Neural progenitor cell (in vitro differentiated cells): Measurements from ENCODE around the gene KRTAP10-4. TPM values are rescaled to one million over a fixed set of nuclear protein-coding genes. Genes with fewer than 3 reads are reported as not detected.
A peak's percentile ranks its signal among the peaks of the same experiment; 100 is the strongest.

ENCODE experiments used
- DNase-seq: peaks from one replicate; pipeline ENCODE4 v3.0.0-alpha.2; 2016; ENCODE audit warnings: low spot score
- H2AFZ ChIP-seq: fragments of 200-600 bp; sonication (generic); replicated peaks from 2 replicates; pipeline ENCODE4 v1.6.1; 2016; ENCODE audit warnings: antibody characterized with exemption
- H3F3A ChIP-seq: fragments of 200-600 bp; sonication (generic); 2 replicates; pipeline ENCODE4 v1.6.1; 2016; ENCODE audit warnings: antibody characterized with exemption, low read depth
- H3K27ac ChIP-seq: fragments of 200-600 bp; sonication (generic); 2 replicates; pipeline ENCODE4 v1.5.1; 2016; ENCODE audit warnings: mild to moderate bottlenecking
- H3K27me3 ChIP-seq: fragments of 200-600 bp; sonication (generic); 2 replicates; pipeline ENCODE4 v1.6.1; 2016; ENCODE audit warnings: mild to moderate bottlenecking, moderate library complexity
- H3K36me3 ChIP-seq: fragments of 200-600 bp; sonication (generic); 2 replicates; pipeline ENCODE4 v1.5.1; 2016
- H3K4me1 ChIP-seq: fragments of 200-600 bp; sonication (generic); 2 replicates; pipeline ENCODE4 v1.6.1; 2016; ENCODE audit warnings: mixed run types
- H3K4me2 ChIP-seq: fragments of 200-600 bp; sonication (generic); 2 replicates; pipeline ENCODE4 v1.6.1; 2016
- H3K4me3 ChIP-seq: fragments of 200-600 bp; sonication (generic); 2 replicates; pipeline ENCODE4 v1.5.1; 2016
- H3K79me2 ChIP-seq: fragments of 200-600 bp; sonication (generic); 2 replicates; pipeline ENCODE4 v1.6.1; 2016; ENCODE audit warnings: low read depth
- H3K9ac ChIP-seq: fragments of 200-600 bp; sonication (generic); 2 replicates; pipeline ENCODE4 v1.6.1; 2016
- H3K9me3 ChIP-seq: fragments of 200-600 bp; sonication (generic); 2 replicates; pipeline ENCODE4 v1.5.1; 2016; ENCODE audit warnings: low read depth
- H4K20me1 ChIP-seq: fragments of 200-600 bp; sonication (generic); 2 replicates; pipeline ENCODE4 v1.6.1; 2016; ENCODE audit warnings: low read depth
- H3K27ac Mint-ChIP-seq: 3 replicates; pipeline ENCODE4 v1.8.0; 2021; ENCODE audit warnings: mixed read lengths
- H3K27me3 Mint-ChIP-seq: 2 replicates; pipeline ENCODE4 v1.8.0; 2022; ENCODE audit warnings: low read depth, mild to moderate bottlenecking, inconsistent platforms, moderate library complexity, mixed read lengths; ENCODE audit not compliant: insufficient read depth
- H3K36me3 Mint-ChIP-seq: 3 replicates; pipeline ENCODE4 v1.8.0; 2021; ENCODE audit warnings: mixed read lengths
- H3K4me1 Mint-ChIP-seq: 3 replicates; pipeline ENCODE4 v1.8.0; 2021; ENCODE audit warnings: mixed read lengths
- H3K4me3 Mint-ChIP-seq: 3 replicates; pipeline ENCODE4 v1.8.0; 2021; ENCODE audit warnings: mild to moderate bottlenecking, moderate library complexity, mixed read lengths
- H3K9me3 Mint-ChIP-seq: 3 replicates; pipeline ENCODE4 v1.8.0; 2020; ENCODE audit warnings: mixed read lengths
- EZH2 ChIP-seq: fragments of 200-600 bp; sonication (generic); IDR thresholded peaks from 2 replicates; pipeline ENCODE4 v1.6.1; 2017; ENCODE audit warnings: antibody characterized with exemption, mild to moderate bottlenecking, moderate library complexity
- EZH2phosphoT487 ChIP-seq: fragments of 200-600 bp; sonication (generic); IDR thresholded peaks from 2 replicates; pipeline ENCODE4 v1.6.1; 2017; ENCODE audit warnings: antibody characterized with exemption
- total RNA-seq: library from RNA; depleted of rRNA; stranded (reverse); fragments of >200 nt; gene quantifications from 2 replicates; pipeline ENCODE4 v1.2.3, GENCODE V29; 2015; ENCODE audit warnings: low replicate concordance
- TF ChIP-seq, protein P1 (sequence below): fragments of 200-600 bp; sonication (generic); IDR thresholded peaks from 2 replicates; pipeline ENCODE4 v1.5.1; 2017; ENCODE audit warnings: antibody characterized with exemption, mild to moderate bottlenecking

The KRTAP10-4 gene
- total RNA-seq, 1 donor from 2014 or later, result not detected

DNA sequence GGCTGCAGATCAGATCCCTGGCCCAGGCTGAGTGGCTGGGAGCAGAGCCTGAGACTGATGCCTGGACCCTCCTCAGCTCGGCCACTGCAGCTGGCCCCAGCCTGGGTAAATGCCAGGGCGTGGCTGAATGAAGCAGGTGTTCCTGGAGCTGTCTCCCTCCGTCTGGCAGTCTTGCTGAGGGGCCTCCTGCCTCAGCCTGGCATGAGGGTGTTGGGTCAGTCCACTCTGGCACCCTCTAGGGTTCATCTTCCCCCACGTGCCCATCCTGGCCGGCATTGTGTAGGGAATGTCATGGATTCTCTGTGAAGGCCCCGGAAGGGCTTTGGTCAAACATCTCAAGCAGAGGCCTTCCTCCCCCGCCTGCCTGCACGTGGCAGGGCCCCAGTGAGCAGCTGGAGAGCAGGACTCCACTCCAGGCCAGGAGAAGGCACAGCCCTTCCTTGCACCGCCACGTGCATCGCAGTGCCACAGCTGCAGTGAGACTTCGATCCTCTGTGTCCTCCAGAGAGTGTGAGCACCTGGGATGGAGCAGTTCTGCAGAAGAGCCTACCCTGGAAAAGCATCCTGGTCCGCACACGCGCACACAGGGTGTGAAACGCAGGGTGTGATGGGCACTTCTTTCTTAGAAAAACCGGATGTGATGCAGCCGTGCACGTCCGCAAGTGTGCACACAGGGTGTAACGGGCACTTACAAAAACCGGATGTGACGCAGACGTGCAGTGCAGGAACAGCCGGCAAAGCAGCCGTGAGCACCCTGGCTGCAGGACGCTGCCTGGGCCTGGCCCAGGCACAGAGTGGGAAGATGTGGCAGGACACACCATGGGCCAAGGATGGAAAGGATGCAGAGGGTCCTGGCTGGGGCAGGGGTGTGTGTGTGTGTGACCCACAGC, 4.6 kb upstream of the KRTAP10-4 start:
- H3K4me1 ChIP-seq, result no peaks in the 10 kb centered on the region
- no peaks in the 10 kb centered on the region for H3K36me3 ChIP-seq
- TF ChIP-seq EZH2phosphoT487 (no peak), EZH2 (no peak)
- TF ChIP-seq, protein P1, sequence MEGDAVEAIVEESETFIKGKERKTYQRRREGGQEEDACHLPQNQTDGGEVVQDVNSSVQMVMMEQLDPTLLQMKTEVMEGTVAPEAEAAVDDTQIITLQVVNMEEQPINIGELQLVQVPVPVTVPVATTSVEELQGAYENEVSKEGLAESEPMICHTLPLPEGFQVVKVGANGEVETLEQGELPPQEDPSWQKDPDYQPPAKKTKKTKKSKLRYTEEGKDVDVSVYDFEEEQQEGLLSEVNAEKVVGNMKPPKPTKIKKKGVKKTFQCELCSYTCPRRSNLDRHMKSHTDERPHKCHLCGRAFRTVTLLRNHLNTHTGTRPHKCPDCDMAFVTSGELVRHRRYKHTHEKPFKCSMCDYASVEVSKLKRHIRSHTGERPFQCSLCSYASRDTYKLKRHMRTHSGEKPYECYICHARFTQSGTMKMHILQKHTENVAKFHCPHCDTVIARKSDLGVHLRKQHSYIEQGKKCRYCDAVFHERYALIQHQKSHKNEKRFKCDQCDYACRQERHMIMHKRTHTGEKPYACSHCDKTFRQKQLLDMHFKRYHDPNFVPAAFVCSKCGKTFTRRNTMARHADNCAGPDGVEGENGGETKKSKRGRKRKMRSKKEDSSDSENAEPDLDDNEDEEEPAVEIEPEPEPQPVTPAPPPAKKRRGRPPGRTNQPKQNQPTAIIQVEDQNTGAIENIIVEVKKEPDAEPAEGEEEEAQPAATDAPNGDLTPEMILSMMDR, result no peak
- Mint-ChIP-seq H3K4me1 (no peaks in the 10 kb centered on the region), H3K4me3 (no peak overlapping the region), H3K27me3 (peaks cover 6% of the 10 kb centered on the region), H3K36me3 (no peaks in the 10 kb centered on the region), H3K27ac (no peak overlapping the region), H3K9me3 (peaks cover 17% of the 10 kb centered on the region)
- no peaks in the 10 kb centered on the region for H3K9me3 ChIP-seq
- no peaks in the 10 kb centered on the region for H3K27me3 ChIP-seq
- DNase-seq, result no peak
- no peak overlapping the region for H3K27ac ChIP-seq
- H3K79me2 ChIP-seq, result no peaks in the 10 kb centered on the region
- no peak overlapping the region for H3K4me2 ChIP-seq
- no peak overlapping the region for H3K4me3 ChIP-seq
- H3K9ac ChIP-seq, result no peak overlapping the region
- H3F3A ChIP-seq, result no peaks in the 10 kb centered on the region
- no peaks in the 10 kb centered on the region for H4K20me1 ChIP-seq
- H2AFZ ChIP-seq, result peak overlapping the region; percentile 26

DNA sequence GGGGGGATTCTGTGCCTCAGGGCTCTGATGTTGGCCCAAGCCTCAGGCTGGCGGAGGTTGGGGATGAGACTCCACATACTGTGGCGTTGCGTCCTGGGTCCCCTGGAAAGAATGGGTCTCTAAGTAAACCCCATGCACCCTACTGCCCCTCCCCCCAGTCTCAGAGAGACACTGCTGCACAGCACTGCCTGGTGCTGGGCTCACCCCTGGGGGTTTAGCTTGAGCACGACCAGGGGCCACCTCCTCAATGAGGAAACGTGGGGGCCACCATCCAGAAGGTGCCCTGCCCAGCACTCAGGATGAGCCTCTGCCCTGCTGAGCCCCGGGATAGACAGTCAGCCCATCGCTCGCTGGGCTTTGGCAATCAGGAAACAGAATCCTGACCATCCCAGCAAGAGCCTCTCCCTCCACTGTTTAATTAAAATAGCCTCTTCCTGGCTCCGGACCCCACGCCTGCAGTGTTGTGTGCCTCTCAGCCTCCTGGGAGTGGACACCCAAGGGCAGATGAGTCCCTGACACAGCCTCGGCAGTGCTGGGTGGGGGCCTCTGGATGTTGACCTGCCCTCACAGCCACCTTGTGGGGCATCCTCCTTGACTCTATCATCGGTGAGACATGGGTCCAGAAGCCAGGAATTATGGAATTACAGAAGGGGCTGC, 3.5 kb upstream of the KRTAP10-4 start:
- H3K27ac Mint-ChIP-seq, result no peak overlapping the region
- peaks cover 17% of the 10 kb centered on the region for H3K9me3 Mint-ChIP-seq

DNA sequence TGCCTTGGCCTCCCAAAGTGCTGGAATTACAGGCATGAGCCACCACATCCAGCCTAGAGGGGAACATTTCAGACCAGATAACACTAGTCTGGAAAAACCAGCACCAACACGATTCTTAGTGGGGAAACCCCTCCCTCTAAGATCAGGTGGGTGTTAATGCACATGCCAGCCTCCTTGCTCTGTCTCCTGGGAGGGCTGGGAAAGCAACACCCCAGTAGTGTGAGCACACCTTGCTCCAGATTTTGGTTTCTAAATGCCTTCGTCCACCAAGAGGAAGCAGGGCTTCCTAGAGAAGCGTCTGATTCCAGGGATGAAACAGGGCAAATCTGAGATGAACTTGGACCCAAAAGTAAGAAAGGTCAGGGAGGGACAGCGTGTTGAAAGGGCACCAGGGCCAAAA, 2.2 kb upstream of the KRTAP10-4 start:
- Histone ChIP-seq H3K79me2 (no peaks in the 10 kb centered on the region), H3F3A (no peaks in the 10 kb centered on the region), H3K27ac (no peak overlapping the region), H3K4me3 (no peak overlapping the region), H3K36me3 (no peaks in the 10 kb centered on the region), H3K27me3 (no peaks in the 10 kb centered on the region), H3K9me3 (no peaks in the 10 kb centered on the region), H4K20me1 (no peaks in the 10 kb centered on the region), H3K9ac (no peak overlapping the region), H2AFZ (no peak overlapping the region), H3K4me2 (no peak overlapping the region), H3K4me1 (no peaks in the 10 kb centered on the region)
- H3K36me3 Mint-ChIP-seq, result no peaks in the 10 kb centered on the region
- TF ChIP-seq EZH2 (no peak), EZH2phosphoT487 (no peak)
- TF ChIP-seq, protein P1, result no peak
- peaks cover 2% of the 10 kb centered on the region for H3K4me1 Mint-ChIP-seq
- H3K9me3 Mint-ChIP-seq, result peaks cover 19% of the 10 kb centered on the region
- H3K4me3 Mint-ChIP-seq, result no peak overlapping the region
- H3K27me3 Mint-ChIP-seq, result peaks cover 10% of the 10 kb centered on the region
- no peak overlapping the region for H3K27ac Mint-ChIP-seq
- no peak for DNase-seq

More for the DNA sequence above, 3.5 kb upstream of the KRTAP10-4 start:
- no peaks in the 10 kb centered on the region for H3K4me1 ChIP-seq
- H3K4me2 ChIP-seq, result no peak overlapping the region
- H2AFZ ChIP-seq, result no peak overlapping the region
- no peak for DNase-seq
- Mint-ChIP-seq H3K36me3 (no peaks in the 10 kb centered on the region), H3K4me1 (peaks cover 2% of the 10 kb centered on the region), H3K4me3 (no peak overlapping the region), H3K27me3 (peaks cover 6% of the 10 kb centered on the region)
- no peaks in the 10 kb centered on the region for H3K79me2 ChIP-seq
- no peaks in the 10 kb centered on the region for H3F3A ChIP-seq
- H3K9me3 ChIP-seq, result no peaks in the 10 kb centered on the region
- no peak overlapping the region for H3K4me3 ChIP-seq
- H3K27me3 ChIP-seq, result no peaks in the 10 kb centered on the region
- H3K27ac ChIP-seq, result no peak overlapping the region
- H3K9ac ChIP-seq, result no peak overlapping the region
- H4K20me1 ChIP-seq, result no peaks in the 10 kb centered on the region
- H3K36me3 ChIP-seq, result no peaks in the 10 kb centered on the region
- TF ChIP-seq, protein P1, result no peak
- TF ChIP-seq EZH2 (no peak), EZH2phosphoT487 (no peak)
